ENCODE measurements around the gene ZNF180. TPM values are rescaled to one million over a fixed set of nuclear protein-coding genes. Genes with fewer than 3 reads are reported as not detected.

ZNF180 gene
- total RNA-seq (2022; extraction: Qiagen RNA extraction) = 7.3 to 9.2 TPM (median 7.5 TPM) in 5 replicates

GRCh38 chr19:44499962-44500949 is at the start of gene ZNF180:
Gene ZNF180, minus strand, starts transcription at chr19:44500522. Its CDS starts 3,188 bp downstream, at chr19:44497334.

DNA sequence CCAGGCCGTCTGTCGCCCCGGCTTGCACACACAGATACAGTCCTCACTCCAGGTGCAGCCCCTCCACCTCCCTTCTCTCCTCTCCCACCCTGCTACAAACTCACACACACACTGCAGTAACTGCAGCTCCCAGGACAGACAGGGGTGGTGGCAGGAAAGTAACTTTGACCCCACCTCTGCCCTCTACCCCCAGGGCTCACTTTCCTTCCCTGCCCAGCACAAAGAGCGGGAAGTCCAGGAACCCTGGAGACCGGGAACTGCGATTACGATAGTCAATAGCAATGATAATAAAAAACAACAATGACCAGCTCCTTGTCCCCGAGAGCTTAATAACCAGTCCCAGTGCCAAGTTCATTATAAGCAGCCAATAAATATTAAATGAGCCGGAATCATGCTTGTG is 29.2 kb upstream of the ZNF180 start, which contains the start of gene CEACAM20:
CEACAM20 (minus strand) TSS at position 140 of the 400 bp plus-strand sequence. CDS start 166 bp downstream, outside the sequence.

GRCh38 chr19:44447916-44448674 is 52.2 kb downstream of the ZNF180 start, which contains the start of gene ZNF229:
Gene ZNF229, minus strand, starts transcription at chr19:44448472. Its CDS starts 5,625 bp downstream, at chr19:44442847.

Other genes starting within 250 kb of the ZNF180 start
- 0.40 to 0.79 TPM (median 0.50 TPM) in 5 replicates for gene ZNF233, start 240.6 kb downstream of the ZNF180 start, total RNA-seq (2022; extraction: Qiagen RNA extraction)
- gene ZNF235, start 195.5 kb downstream of the ZNF180 start, total RNA-seq (2022; extraction: Qiagen RNA extraction) = 2.6 to 3.4 TPM (median 2.8 TPM) in 5 replicates
- 1.6 to 2.3 TPM (median 1.8 TPM) in 5 replicates for gene ZNF112, start 143.8 kb downstream of the ZNF180 start, total RNA-seq (2022; extraction: Qiagen RNA extraction)
- 1.6 to 2.3 TPM (median 2.1 TPM) in 5 replicates for gene ZNF285, start 98.9 kb downstream of the ZNF180 start, total RNA-seq (2022; extraction: Qiagen RNA extraction)
- 2.3 to 3.2 TPM (median 2.3 TPM) in 5 replicates for gene ZNF229, start 52.0 kb downstream of the ZNF180 start, total RNA-seq (2022; extraction: Qiagen RNA extraction)
- 0.03 to 0.05 TPM (median 0.05 TPM) in 3 of 5 replicates, not detected in the others for gene CEACAM20, start 29.2 kb upstream of the ZNF180 start, total RNA-seq (2022; extraction: Qiagen RNA extraction)
- gene IGSF23, start 113.0 kb upstream of the ZNF180 start, total RNA-seq (2022; extraction: Qiagen RNA extraction) = 0.36 to 0.67 TPM (median 0.42 TPM) in 5 replicates
- gene PVR, start 143.4 kb upstream of the ZNF180 start, total RNA-seq (2022; extraction: Qiagen RNA extraction) = 107 to 123 TPM (median 118 TPM) in 5 replicates
- 7.7 to 12.3 TPM (median 9.2 TPM) in 5 replicates for gene CEACAM19, start 171.0 kb upstream of the ZNF180 start, total RNA-seq (2022; extraction: Qiagen RNA extraction)
- gene CEACAM16, start 198.6 kb upstream of the ZNF180 start, total RNA-seq (2022; extraction: Qiagen RNA extraction) = 0.03 to 0.13 TPM (median 0.11 TPM) in 5 replicates
- 30.5 to 57.6 TPM (median 56.5 TPM) in 5 replicates for gene BCL3, start 248.2 kb upstream of the ZNF180 start, total RNA-seq (2022; extraction: Qiagen RNA extraction)